ENCODE data around the gene PAK5.

The PAK5 gene

GRCh38 chr20:9499126-9499899 lies 339.6 kb downstream of the PAK5 start:
- no peak for TF ChIP-seq CTCF (IDR thresholded peaks at IDR 0.05; ENCODE audit: insufficient read depth, missing control alignments)
- DNase-seq (ENCODE audit: insufficient read length, low spot score) = no peak
- FAIRE-seq = no peak

GRCh38 chr20:9498322-9498721 lies 340.6 kb downstream of the PAK5 start:
- FAIRE-seq (no peak), DNase-seq (ENCODE audit: insufficient read length, low spot score) (no peak)
- TF ChIP-seq CTCF (IDR thresholded peaks at IDR 0.05; ENCODE audit: insufficient read depth, missing control alignments) = no peak

- no peak for FAIRE-seq
- no peak for DNase-seq (ENCODE audit: insufficient read length, low spot score)
- no peak for TF ChIP-seq CTCF (IDR thresholded peaks at IDR 0.05; ENCODE audit: insufficient read depth, missing control alignments)
These were observed 342.7 kb downstream of the PAK5 start for GRCh38 chr20:9496155-9496554.

GRCh38 chr20:9495701-9496100 lies 343.2 kb downstream of the PAK5 start:
- FAIRE-seq = no peak
- DNase-seq (ENCODE audit: insufficient read length, low spot score) = no peak
- no peak for TF ChIP-seq CTCF (IDR thresholded peaks at IDR 0.05; ENCODE audit: insufficient read depth, missing control alignments)

GRCh38 chr20:9493803-9494202 lies 345.1 kb downstream of the PAK5 start:
- DNase-seq (ENCODE audit: insufficient read length, low spot score) (no peak), FAIRE-seq (no peak)
- no peak for TF ChIP-seq CTCF (IDR thresholded peaks at IDR 0.05; ENCODE audit: insufficient read depth, missing control alignments)

GRCh38 chr20:9492067-9492466 lies 346.8 kb downstream of the PAK5 start:
- TF ChIP-seq CTCF (IDR thresholded peaks at IDR 0.05; ENCODE audit: insufficient read depth, missing control alignments) = no peak
- FAIRE-seq (no peak), DNase-seq (ENCODE audit: insufficient read length, low spot score) (no peak)

GRCh38 chr20:9491324-9491723 lies 347.6 kb downstream of the PAK5 start:
- FAIRE-seq = no peak
- no peak for TF ChIP-seq CTCF (IDR thresholded peaks at IDR 0.05; ENCODE audit: insufficient read depth, missing control alignments)
- DNase-seq (ENCODE audit: insufficient read length, low spot score) = no peak
